ENCODE data around the gene WDR90.
A peak's percentile ranks its signal among the peaks of the same experiment; 100 is the strongest.
"Not testable (repeated sequence)": the region's sequence is repeated elsewhere in the genome, so short reads cannot be mapped to it uniquely, and the experiment has no call there.

The WDR90 gene

DNA sequence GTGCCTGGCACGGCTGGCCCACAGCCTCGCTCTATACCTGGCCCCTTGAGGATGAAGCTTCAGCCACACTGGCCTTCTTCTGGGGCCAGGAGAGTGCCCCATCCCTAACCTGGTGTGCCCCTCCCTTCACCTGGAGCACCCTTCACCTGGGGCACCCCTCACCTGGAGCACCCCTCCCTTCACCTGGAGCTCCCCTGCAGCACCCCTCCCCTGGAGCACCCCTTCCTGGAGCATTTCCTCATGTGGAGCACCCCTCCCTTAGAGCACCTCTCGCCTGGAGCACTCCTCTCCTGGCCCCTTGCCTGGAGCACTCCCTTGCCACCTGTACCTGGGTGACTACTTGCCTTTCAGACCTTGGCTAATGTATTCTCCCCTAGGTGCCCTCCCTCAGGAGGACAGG lies 58.9 kb downstream of the WDR90 start:
- DNase-seq (ENCODE audit: low read depth, low spot score): no peak

DNA sequence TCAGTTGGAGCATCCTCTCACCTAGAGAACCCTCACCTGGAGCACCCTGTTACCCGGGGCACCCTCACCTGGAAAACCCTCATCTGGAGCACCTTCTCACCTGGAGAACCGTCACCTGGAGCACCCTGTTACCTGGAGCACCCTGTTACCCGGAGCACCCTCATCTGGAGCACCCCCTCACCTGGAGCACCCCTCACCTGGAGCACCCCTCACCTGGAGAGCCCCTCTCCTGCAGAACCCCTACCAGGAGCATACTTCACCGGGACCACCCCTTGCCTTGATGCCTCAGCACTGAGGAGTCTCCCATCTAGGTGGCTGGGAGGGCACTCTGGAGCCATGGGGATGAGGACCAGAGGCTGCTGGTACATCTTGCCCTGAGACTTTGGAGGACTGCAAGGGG lies 59.8 kb downstream of the WDR90 start:
- no peak for DNase-seq (ENCODE audit: low read depth, low spot score)

DNA sequence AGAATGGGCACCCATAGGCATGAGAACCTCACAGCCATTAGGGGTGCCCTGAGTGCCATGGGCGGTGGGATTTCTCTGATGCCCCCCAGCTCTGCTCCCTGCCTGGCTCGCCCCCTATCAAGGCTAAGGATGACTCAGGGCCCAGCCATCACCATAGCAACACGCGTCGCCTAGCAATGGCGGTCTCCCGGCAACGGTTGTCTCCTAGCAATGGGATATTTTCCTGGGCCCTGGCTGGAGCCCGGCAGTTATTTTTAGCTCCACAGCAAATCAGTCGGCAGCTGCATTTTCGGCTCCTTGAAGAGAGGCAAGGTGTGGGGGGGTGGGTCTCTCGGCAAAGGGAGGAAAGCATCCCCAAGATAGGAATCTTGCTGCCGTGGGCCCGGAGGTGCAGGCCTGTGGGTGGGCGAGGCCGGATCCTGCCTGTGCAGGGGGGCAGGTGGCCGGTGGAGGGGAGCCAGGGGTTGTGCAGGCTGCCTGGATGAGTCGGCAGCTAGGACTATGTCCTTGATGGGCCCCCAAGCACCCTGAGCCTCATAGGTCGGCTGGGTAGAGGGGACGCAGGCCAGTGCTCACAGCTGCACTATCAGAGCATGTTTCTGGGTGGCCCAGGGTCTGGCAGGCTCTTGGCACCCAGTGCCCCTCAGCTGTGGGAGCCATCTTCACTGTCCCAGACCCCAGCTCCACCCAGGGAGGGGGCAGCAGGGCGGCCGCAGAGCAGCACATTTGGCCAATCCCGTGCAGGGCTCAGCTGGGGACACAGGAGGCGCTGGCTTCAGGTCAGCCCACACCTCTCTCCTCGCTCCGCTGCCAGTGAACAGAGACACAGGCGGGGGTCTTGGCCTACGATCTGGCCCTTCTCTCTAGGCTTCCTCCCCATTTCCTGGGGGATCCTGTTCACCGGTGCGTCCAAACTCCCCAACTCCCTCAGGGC lies 60.7 kb downstream of the WDR90 start:
- no peak for DNase-seq (ENCODE audit: low read depth, low spot score)

DNA sequence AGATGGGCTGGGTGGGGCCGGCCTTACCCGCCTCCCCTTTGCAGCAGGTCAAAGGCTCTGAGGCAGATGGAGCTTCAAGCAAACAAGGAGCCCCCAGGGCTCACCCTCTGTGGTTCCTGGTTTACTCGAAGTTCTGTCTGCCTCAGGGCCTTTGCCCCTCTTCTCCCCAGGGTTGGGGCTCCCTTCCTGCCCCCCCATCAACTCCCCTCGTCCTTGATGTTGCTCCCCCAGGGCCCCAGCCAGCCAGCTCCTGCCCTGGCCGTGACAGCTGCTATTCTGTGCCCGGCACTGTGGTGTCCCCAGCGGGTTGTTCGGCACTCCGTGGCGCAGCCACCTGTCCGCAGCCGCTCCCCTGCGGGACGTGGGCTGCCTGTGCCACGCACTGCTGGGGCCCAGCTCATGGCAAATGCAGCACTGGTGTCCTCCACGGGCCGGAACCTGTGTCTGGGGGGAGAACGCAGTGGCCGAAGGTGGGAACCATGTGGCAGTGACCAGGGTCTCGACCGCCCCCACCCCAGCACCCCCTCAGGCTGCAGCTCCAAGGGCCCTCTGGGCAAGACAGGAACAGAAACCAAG lies 61.4 kb downstream of the WDR90 start:
- no peak for DNase-seq (ENCODE audit: low read depth, low spot score)

DNA sequence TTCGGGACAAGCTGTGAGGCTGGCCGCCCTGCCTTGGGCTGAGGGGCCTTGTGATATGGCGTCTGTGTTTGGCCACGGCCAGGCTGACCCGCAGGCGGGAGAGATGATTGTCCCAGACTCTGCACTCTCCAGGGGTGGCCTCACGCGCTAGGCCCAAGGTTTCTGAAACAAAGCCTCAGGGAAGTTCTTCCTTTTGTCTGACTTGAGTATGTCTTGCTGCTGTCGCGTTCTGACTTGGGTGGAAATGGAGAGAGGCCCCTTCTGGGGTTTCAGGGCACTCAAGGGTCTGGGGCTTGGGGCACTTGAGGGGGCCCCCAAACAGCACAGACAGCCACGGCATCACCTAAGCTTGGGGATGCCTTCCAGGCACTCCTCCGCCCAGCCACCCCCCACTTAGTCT lies 61.9 kb downstream of the WDR90 start:
- no peak for DNase-seq (ENCODE audit: low read depth, low spot score)

DNA sequence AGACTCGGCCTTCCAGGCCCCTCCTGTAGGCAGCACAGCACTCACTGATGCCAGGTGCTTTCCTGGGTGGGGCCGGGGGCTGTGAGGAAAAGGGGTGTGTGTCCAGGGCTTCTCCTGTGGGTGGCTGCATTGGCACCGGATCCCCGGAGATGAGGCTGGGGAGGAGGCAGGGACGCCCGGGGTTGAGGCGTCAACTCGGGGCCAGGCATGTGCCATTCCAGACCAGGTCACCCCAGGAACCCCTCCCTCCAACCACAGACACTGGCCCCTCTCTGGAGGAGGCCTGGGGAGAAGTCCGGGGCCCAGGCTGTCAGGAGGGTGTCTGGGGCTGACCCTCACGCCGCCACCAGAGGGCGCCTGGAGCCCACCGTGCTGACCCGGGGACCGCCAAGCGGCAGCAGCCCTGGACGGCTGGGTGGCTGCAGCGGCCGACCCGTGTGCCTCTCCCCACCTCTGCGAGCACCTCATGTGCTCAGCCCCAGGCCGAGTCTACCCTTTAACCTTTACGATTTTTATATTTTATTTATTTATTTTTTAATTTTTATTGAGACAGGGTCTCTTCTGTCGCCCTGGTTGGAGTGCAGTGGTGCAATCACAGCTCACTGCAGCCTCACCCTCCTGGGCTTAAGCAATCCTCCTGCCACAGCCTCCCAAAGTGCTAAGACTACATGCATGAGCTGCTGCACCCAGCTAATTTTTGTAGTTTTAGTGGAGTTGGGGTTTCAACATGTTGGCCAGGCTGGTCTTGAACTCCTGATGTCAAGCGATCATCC lies 62.6 kb downstream of the WDR90 start:
- no peak for DNase-seq (ENCODE audit: low read depth, low spot score)

DNA sequence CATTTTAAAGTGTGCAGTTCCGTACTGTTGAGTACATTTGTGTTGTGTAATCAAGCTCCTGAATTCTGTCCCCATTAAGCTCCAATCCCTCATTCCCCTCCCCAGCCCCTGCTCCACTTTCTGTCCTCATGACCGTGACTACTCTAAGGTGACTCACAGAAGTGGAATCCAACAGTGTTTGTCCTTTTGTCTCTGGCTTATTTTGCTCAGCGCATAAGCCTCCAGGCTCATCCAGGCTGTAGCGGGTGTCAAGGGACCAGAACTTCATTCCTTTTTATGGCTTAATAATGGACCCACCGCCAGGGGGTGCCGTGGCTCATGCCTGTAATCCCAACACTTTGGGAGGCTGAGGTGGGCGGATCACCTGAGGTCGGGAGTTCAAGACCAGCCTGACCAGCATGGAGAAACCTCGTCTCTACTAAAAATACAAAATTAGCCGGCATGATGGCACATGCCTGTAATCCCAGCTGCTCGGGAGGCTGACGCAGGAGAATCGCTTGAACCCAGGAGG lies 63.6 kb downstream of the WDR90 start:
- DNase-seq (ENCODE audit: low read depth, low spot score): not testable (repeated sequence)

DNA sequence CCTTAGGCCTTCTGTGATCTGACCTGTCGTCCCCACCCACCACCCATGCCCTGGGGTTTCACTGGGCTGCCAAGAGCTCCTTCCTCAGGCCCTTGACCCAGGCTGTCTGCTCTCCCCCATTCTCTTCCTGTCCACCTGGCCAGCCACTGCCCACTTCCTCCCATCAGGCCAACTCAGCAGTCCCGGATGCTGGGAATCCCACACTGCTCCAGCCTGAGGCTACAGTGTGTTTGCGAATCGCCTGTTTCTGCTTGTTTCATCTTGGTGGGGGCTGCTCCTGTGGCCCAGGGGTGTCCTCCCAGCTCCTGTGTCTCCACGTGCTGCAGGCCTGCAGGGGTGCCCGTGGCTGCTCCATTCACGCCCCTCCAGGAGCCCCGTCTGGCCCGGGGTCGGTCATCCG lies 64.9 kb downstream of the WDR90 start:
- DNase-seq (ENCODE audit: low read depth, low spot score): no peak

DNA sequence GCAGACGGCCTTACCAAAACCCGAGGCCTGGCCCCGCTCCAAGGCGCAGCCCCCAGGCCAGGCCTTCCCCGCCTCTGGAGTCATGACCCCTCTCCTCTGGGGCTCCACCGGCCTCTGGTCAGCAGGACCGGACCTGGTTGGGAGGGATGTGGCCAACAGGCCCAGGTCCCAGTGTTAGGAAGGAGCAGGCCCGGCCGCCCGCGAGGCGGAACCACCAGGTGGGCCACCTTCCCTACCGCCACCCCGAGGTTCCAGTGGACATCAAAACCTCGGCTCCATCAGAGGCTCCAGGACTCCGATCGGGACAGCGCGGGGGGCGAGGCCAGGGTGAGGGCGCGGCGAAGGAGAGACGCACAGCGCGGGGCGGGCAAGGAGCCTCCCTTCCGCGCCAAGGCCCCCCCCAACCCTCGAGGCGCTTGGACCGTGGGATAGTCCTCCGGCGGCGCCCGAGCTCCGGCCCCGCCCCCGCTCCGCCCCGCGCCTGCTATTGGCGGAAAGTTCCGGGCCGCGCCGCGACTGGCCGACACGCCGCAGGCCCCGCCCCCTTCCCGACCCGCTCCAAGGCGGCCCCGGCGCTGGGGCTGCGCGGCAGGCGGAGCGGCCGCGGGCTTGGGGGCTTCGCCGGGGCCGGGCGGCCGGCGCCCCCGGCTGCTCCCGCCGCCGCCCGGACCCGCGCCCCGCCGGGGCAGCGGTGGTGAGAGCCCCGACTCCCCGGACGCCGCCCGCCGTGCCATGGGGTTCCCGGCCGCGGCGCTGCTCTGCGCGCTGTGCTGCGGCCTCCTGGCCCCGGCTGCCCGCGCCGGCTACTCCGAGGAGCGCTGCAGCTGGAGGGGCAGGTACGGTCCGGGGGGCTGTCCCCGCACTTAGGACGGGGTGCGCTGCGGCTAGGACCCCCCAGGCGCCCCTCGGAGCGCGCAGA lies 65.7 kb downstream of the WDR90 start, which contains the start of gene METRN:
Gene METRN, plus strand, starts transcription at position 561 of the 919 bp plus-strand sequence. Its CDS starts 172 bp downstream, at position 733.
- DNase-seq (ENCODE audit: low read depth, low spot score): peak; percentile 77

DNA sequence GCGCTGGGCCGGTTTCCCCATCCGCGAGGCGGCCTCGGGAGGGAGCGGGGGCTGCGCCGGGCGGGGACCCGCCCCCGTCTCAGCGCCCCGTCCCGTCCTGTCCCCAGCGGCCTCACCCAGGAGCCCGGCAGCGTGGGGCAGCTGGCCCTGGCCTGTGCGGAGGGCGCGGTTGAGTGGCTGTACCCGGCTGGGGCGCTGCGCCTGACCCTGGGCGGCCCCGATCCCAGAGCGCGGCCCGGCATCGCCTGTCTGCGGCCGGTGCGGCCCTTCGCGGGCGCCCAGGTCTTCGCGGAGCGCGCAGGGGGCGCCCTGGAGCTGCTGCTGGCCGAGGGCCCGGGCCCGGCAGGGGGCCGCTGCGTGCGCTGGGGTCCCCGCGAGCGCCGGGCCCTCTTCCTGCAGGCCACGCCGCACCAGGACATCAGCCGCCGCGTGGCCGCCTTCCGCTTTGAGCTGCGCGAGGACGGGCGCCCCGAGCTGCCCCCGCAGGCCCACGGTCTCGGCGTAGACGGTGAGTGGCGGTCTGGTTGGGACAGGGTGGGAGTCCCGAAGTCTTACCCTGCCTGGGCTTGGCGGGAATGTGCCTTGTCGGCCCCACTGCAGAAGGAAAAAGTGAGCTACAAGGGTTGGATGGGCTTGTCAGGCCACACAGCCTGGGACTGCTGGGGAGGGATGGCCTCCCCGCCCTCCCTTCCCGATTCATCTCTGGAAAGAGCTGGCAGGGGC lies 66.5 kb downstream of the WDR90 start:
- DNase-seq (ENCODE audit: low read depth, low spot score): no peak

DNA sequence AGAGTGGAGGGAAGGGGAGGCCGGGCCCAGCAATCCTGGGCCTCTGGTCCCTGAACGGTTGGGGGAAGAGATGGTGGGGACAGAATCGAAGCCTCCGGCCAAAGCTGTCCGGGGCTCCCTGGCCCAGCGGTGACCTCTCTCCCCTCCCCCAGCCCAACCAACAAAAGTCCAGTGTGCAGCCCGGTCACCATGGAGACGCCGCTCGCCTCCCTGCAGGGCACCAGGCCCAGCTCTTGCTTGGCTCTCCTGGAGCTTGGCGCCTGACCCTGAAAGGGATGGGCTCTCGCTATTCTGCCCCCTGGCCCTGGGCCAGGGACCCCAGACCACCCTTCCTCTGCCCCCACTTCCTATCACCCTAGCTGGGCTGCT lies 67.0 kb downstream of the WDR90 start:
- no peak for DNase-seq (ENCODE audit: low read depth, low spot score)

DNA sequence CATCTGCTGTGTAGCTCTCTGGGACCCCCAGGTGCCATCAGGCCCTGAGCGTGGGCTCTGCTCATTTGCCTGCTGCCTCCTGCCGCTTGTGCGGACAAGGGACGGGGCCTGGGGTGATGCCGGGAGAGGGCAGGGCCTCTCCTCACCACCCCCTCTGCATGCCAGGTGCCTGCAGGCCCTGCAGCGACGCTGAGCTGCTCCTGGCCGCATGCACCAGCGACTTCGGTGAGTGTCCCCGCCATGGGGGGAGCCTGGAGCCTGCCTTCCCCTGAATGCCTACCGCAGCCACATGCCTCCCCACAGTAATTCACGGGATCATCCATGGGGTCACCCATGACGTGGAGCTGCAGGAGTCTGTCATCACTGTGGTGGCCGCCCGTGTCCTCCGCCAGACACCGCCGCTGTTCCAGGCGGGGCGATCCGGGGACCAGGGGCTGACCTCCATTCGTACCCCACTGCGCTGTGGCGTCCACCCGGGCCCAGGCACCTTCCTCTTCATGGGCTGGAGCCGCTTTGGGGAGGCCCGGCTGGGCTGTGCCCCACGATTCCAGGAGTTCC lies 67.7 kb downstream of the WDR90 start:
- DNase-seq (ENCODE audit: low read depth, low spot score): no peak

All from activated CD4-positive, CD25-positive, alpha-beta regulatory T cell treated with anti-CD3 and anti-CD28 coated beads, Interleukin-2, amount 50 U/mL, for 16 hours (primary cell).